CD14-positive monocyte (primary cell): Measurements from ENCODE around the gene KIF5C. TPM values are rescaled to one million over a fixed set of nuclear protein-coding genes. Genes with fewer than 3 reads are reported as not detected.

Source experiments
- DNase-seq, 3 donors: peaks; one replicate each; pipeline ENCODE4 v3.0.0-alpha.2; 2011 to 2022
- H2AFZ ChIP-seq: 2 replicates; pipeline ENCODE4 v1.6.0; 2012; ENCODE audit warnings: mild to moderate bottlenecking, low read depth, low read length, inconsistent platforms; ENCODE audit not compliant: insufficient read depth, poor library complexity, severe bottlenecking
- H3K27ac ChIP-seq, 2 donors: 1 replicate in 1 of 2; 2 replicates in 1 of 2; pipeline ENCODE4 v1.5.1; 2012 to 2013; ENCODE audit warnings: low read length in 2 of 2, control low read depth in 1 of 2, inconsistent platforms in 1 of 2, low read depth in 1 of 2, mild to moderate bottlenecking in 1 of 2
- H3K27me3 ChIP-seq, 2 donors: one replicate each; pipeline versions ENCODE4 v1.6.0 to v1.6.1; 2011 to 2013; ENCODE audit warnings: low read length in 2 of 2; ENCODE audit not compliant: control insufficient read depth in 2 of 2, insufficient read depth in 2 of 2
- H3K36me3 ChIP-seq, 2 donors: replicated peaks in 1 of 2; 1 replicate in 1 of 2; 2 replicates in 1 of 2; pipeline versions ENCODE4 v1.5.1 to v1.6.1; 2012 to 2013; ENCODE audit warnings: low read length in 2 of 2, control low read depth in 1 of 2, inconsistent platforms in 1 of 2, mild to moderate bottlenecking in 1 of 2; ENCODE audit not compliant: insufficient read depth in 2 of 2, control insufficient read depth in 1 of 2
- H3K4me1 ChIP-seq, 2 donors: 1 replicate in 1 of 2; 2 replicates in 1 of 2; pipeline versions ENCODE4 v1.5.1 to v1.6.1; 2012 to 2013; ENCODE audit warnings: low read length in 2 of 2, control low read depth in 1 of 2, inconsistent platforms in 1 of 2, mild to moderate bottlenecking in 1 of 2, moderate library complexity in 1 of 2; ENCODE audit not compliant: insufficient read depth in 2 of 2, control insufficient read depth in 1 of 2
- H3K4me2 ChIP-seq: replicated peaks from 2 replicates; pipeline ENCODE3; 2012; ENCODE audit warnings: low read length, moderate library complexity, mild to moderate bottlenecking; ENCODE audit not compliant: poor library complexity, severe bottlenecking; ENCODE audit errors: extremely low read depth
- H3K4me3 ChIP-seq, 3 experiments: fragments of 200-600 bp in 1 of 3; sonication (generic) in 1 of 3; replicated peaks in 1 of 3; 1 replicate in 2 of 3; 2 replicates in 1 of 3; pipeline ENCODE4 v1.5.1; 2011 to 2013; ENCODE audit warnings: low read length in 3 of 3, mild to moderate bottlenecking in 3 of 3, control low read depth in 2 of 3, low read depth in 2 of 3, inconsistent platforms in 1 of 3, moderate library complexity in 1 of 3
- H3K79me2 ChIP-seq: 2 replicates; pipeline ENCODE4 v1.6.0; 2012; ENCODE audit warnings: mild to moderate bottlenecking, control low read depth, inconsistent platforms, low read length, moderate library complexity; ENCODE audit not compliant: insufficient read depth
- H3K9ac ChIP-seq: 2 replicates; pipeline ENCODE4 v1.6.0; 2017; ENCODE audit warnings: low read length, mild to moderate bottlenecking; ENCODE audit not compliant: insufficient read depth, poor library complexity, severe bottlenecking
- H3K9me3 ChIP-seq, 2 donors: replicated peaks in 1 of 2; 1 replicate in 1 of 2; 2 replicates in 1 of 2; pipeline versions ENCODE4 v1.5.1 to v1.6.1; 2012 to 2013; ENCODE audit warnings: low read length in 2 of 2, control low read depth in 1 of 2; ENCODE audit not compliant: control insufficient read depth in 1 of 2, insufficient read depth in 1 of 2
- H4K20me1 ChIP-seq: 2 replicates; pipeline ENCODE4 v1.6.0; 2012; ENCODE audit warnings: mild to moderate bottlenecking, low read length, control low read depth, moderate library complexity; ENCODE audit not compliant: insufficient read depth
- H3K27ac Mint-ChIP-seq, 7 donors: one replicate each; pipeline ENCODE4 v1.8.0; 2020; ENCODE audit warnings: mild to moderate bottlenecking in 7 of 7, mixed read lengths in 7 of 7, moderate library complexity in 6 of 7, inconsistent platforms in 2 of 7
- H3K27me3 Mint-ChIP-seq, 3 donors: one replicate each; pipeline ENCODE4 v1.8.0; 2021 to 2022; ENCODE audit warnings: low read depth in 3 of 3, mild to moderate bottlenecking in 3 of 3, mixed read lengths in 3 of 3, moderate library complexity in 3 of 3, inconsistent platforms in 1 of 3
- H3K36me3 Mint-ChIP-seq, 2 donors: one replicate each; pipeline ENCODE4 v1.8.0; 2020; ENCODE audit warnings: mixed read lengths in 2 of 2, inconsistent platforms in 1 of 2, mild to moderate bottlenecking in 1 of 2
- H3K4me1 Mint-ChIP-seq: one replicate; pipeline ENCODE4 v1.8.0; 2020; ENCODE audit warnings: mild to moderate bottlenecking, mixed read lengths
- H3K4me3 Mint-ChIP-seq, 2 donors: one replicate each; pipeline ENCODE4 v1.8.0; 2020; ENCODE audit warnings: mild to moderate bottlenecking in 2 of 2, mixed read lengths in 2 of 2, moderate library complexity in 1 of 2
- H3K9me3 Mint-ChIP-seq, 7 donors: one replicate each; pipeline ENCODE4 v1.8.0; 2020 to 2022; ENCODE audit warnings: mixed read lengths in 7 of 7, mild to moderate bottlenecking in 6 of 7, moderate library complexity in 6 of 7, inconsistent platforms in 2 of 7
- WGBS: methylation state at CpG from one replicate; pipeline ENCODE4 v1.1.5; 2013; ENCODE audit warnings: missing lambda C conversion rate; ENCODE audit not compliant: insufficient coverage; 5-methylcytosine and 5-hydroxymethylcytosine counted together
- intact Hi-C, 2 donors: fragments of 100-400 bp; cut with micrococcal nuclease; formaldehyde crosslinking; loops; one replicate each; pipeline versions ENCODE4 v1.15.0 to v1.15.1; 2023
- polyA plus RNA-seq, 3 donors: library from polyadenylated mRNA; depleted of rRNA in 1 of 3; unstranded in 2 of 3; stranded (reverse) in 1 of 3; fragments of 300-500 nt in 2 of 3; fragments of >200 nt in 1 of 3; fragmentation: Illumina TruSeq in 2 of 3; gene quantifications; 1 replicate in 2 of 3; 2 replicates in 1 of 3; pipeline ENCODE4 v1.2.3, GENCODE V29; 2012 to 2021
- TF ChIP-seq, protein P1 (sequence below): fragments of 200-600 bp; IDR thresholded peaks from one replicate; pipeline ENCODE4 v1.8.0; 2022; ENCODE audit warnings: antibody characterized with exemption, mild to moderate bottlenecking

Gene KIF5C
- polyA plus RNA-seq, 3 donors = 0.04 TPM; not detected in 2

DNA sequence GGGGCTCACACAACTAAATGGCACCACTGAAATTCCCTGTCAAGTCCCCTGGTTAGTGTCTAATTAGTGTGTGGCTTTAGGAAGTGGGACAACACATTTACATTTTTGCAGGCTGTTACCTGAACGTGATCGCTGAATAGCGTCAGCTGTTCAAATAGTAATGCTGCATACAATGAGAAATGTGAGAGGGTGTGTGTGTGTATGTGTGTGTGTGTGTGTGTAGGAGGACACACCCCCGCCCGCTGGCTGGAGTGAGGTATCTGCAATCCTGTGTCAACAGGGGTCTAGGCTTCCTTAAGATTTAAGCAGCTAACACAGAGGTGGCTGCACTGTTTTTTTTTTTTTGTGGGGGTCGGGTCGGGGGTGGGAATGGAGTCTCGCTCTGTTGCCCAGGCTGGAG, 158.7 kb downstream of the KIF5C start:
- no peak overlapping the region for H3K4me2 ChIP-seq
- WGBS = 87% methylated on average over 3 of the region's 8 CpGs
- peaks cover 12 to 23% of the 10 kb centered on the region in 2 donors for H3K27me3 ChIP-seq
- H4K20me1 ChIP-seq = no peaks in the 10 kb centered on the region
- H3K4me3 ChIP-seq = no peak overlapping the region
- Mint-ChIP-seq H3K4me1 (peaks cover 11% of the 10 kb centered on the region), H3K27ac (no peak overlapping the region), H3K9me3 (peaks cover 0 to 4% (median 0%) of the 10 kb centered on the region in 7 donors), H3K27me3 (peaks cover 25 to 35% (median 29%) of the 10 kb centered on the region in 3 donors), H3K36me3 (peaks cover 0 to 5% of the 10 kb centered on the region in 2 donors), H3K4me3 (no peak overlapping the region)
- H3K79me2 ChIP-seq = no peaks in the 10 kb centered on the region
- no peak overlapping the region for H2AFZ ChIP-seq
- TF ChIP-seq, protein P1, sequence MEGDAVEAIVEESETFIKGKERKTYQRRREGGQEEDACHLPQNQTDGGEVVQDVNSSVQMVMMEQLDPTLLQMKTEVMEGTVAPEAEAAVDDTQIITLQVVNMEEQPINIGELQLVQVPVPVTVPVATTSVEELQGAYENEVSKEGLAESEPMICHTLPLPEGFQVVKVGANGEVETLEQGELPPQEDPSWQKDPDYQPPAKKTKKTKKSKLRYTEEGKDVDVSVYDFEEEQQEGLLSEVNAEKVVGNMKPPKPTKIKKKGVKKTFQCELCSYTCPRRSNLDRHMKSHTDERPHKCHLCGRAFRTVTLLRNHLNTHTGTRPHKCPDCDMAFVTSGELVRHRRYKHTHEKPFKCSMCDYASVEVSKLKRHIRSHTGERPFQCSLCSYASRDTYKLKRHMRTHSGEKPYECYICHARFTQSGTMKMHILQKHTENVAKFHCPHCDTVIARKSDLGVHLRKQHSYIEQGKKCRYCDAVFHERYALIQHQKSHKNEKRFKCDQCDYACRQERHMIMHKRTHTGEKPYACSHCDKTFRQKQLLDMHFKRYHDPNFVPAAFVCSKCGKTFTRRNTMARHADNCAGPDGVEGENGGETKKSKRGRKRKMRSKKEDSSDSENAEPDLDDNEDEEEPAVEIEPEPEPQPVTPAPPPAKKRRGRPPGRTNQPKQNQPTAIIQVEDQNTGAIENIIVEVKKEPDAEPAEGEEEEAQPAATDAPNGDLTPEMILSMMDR = no peak
- DNase-seq = no peak
- H3K9ac ChIP-seq = no peak overlapping the region
- intact Hi-C loops = no loop called here
- no peak overlapping the region for H3K27ac ChIP-seq
- peaks cover 0 to 5% of the 10 kb centered on the region in 2 donors for H3K9me3 ChIP-seq
- peaks cover 0 to 7% of the 10 kb centered on the region in 2 donors for H3K4me1 ChIP-seq
- no peaks in the 10 kb centered on the region for H3K36me3 ChIP-seq

DNA sequence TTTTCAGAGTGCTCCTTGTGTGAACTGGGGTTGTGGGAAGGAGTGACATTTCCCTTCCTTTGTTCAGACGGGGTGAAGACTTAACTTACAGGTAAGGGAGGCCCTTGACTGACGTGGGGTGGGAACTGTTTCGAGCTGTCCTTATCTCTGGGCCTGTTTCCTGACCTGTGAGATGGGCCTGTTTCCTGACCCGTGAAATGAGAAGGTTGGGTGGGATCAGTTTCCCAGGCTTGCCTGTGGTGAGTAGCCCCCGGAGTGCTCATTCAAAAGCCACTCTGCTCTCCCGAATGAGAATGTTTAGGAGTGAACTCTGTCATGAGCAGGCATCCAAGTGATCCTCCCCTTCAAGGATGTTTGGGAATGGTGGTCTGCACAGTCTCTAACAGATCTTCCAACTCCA, 159.4 kb downstream of the KIF5C start:
- TF ChIP-seq, protein P1 = no peak
- peaks cover 0 to 10% of the 10 kb centered on the region in 2 donors for H3K4me1 ChIP-seq
- Mint-ChIP-seq H3K27me3 (peaks cover 29 to 38% (median 34%) of the 10 kb centered on the region in 3 donors), H3K36me3 (peaks cover 0 to 5% of the 10 kb centered on the region in 2 donors), H3K4me1 (peaks cover 16% of the 10 kb centered on the region), H3K4me3 (no peak overlapping the region), H3K9me3 (peaks cover 0 to 5% (median 2%) of the 10 kb centered on the region in 7 donors), H3K27ac (no peak overlapping the region)
- no peak overlapping the region for H3K4me2 ChIP-seq
- DNase-seq = no peak
- no peak overlapping the region for H3K9ac ChIP-seq
- H3K4me3 ChIP-seq = no peak overlapping the region
- intact Hi-C loops = no loop called here
- H3K27ac ChIP-seq = no peak overlapping the region
- H3K36me3 ChIP-seq = no peaks in the 10 kb centered on the region
- WGBS = no CpG with 5 or more reads among the region's 6 CpGs
- H3K79me2 ChIP-seq = no peaks in the 10 kb centered on the region
- peaks cover 16 to 29% of the 10 kb centered on the region in 2 donors for H3K27me3 ChIP-seq
- no peaks in the 10 kb centered on the region for H4K20me1 ChIP-seq
- H2AFZ ChIP-seq = no peak overlapping the region
- peaks cover 0 to 5% of the 10 kb centered on the region in 2 donors for H3K9me3 ChIP-seq
